SJSA1 (cell line): Measurements from ENCODE around the gene TWSG1. TPM values are rescaled to one million over a fixed set of nuclear protein-coding genes. Genes with fewer than 3 reads are reported as not detected.

Experiments
- DNase-seq, 2 experiments: peaks; one replicate each; pipeline ENCODE4 v3.0.0-alpha.2; 2015 to 2020; ENCODE audit warnings: low spot score in 2 of 2, low read depth in 1 of 2
- H3K27ac ChIP-seq: fragments of 250-450 bp; sonication (Bioruptor Pico); 2 replicates; pipeline ENCODE4 v1.5.1; 2020; ENCODE audit warnings: mild to moderate bottlenecking, moderate library complexity
- H3K27me3 ChIP-seq: fragments of 250-450 bp; sonication (Bioruptor Pico); replicated peaks from 2 replicates; pipeline ENCODE4 v1.5.1; 2020; ENCODE audit warnings: mild to moderate bottlenecking, moderate library complexity
- H3K36me3 ChIP-seq: fragments of 250-450 bp; sonication (Bioruptor Pico); 2 replicates; pipeline ENCODE4 v1.5.1; 2020; ENCODE audit warnings: mild to moderate bottlenecking
- H3K4me1 ChIP-seq: fragments of 250-450 bp; sonication (Bioruptor Pico); replicated peaks from 2 replicates; pipeline ENCODE4 v1.6.1; 2021; ENCODE audit warnings: mild to moderate bottlenecking
- H3K4me3 ChIP-seq: fragments of 250-450 bp; sonication (Bioruptor Pico); 2 replicates; pipeline ENCODE4 v1.5.1; 2020; ENCODE audit warnings: mild to moderate bottlenecking
- H3K9me3 ChIP-seq: fragments of 250-450 bp; sonication (Bioruptor Pico); replicated peaks from 2 replicates; pipeline ENCODE4 v1.5.1; 2020; ENCODE audit warnings: mild to moderate bottlenecking
- total RNA-seq: library from RNA; depleted of rRNA; stranded (reverse); fragments of >200 nt; shearing (Covaris generic); gene quantifications from 2 replicates; pipeline ENCODE4 v1.2.3, GENCODE V29; 2014

The TWSG1 gene
- total RNA-seq, 1 experiment from 2014 or later: 153 TPM

DNA sequence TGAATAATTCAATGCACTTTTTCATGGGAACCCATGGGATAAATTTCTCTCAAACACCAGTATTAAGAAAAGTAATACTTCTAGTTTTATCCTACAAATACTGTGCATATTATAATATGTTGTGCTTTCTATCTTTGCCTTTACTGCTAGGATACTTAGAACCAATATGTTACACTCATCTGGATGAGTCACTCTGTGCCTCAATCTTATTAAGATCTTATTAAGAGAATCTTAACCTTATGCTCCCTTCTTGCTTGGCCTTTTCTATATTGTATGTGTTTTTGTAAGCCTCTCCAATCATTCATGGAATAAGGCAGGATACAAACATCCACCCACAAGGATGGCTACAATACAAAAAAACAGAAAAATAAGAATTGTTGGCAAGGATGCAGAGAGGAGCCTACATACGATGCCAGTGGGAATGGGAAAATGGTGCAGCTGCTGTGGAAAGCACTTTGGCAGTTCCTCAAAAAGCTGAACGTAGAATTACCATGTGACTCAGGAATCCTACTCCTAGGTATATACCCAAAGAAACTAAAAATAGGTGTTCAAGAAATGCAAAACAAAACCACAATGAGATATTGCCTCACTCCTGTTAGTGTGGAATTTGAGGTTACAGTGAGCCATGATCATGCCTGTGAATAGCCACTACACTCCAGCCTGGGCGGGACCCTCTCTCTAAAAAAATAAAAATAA lies 10.7 kb upstream of the TWSG1 start:
- Histone ChIP-seq H3K4me1 (peaks cover 16% of the 10 kb centered on the region), H3K27ac (no peak overlapping the region), H3K27me3 (no peaks in the 10 kb centered on the region), H3K9me3 (no peaks in the 10 kb centered on the region), H3K36me3 (no peaks in the 10 kb centered on the region), H3K4me3 (no peak overlapping the region)
- DNase-seq: no peak

DNA sequence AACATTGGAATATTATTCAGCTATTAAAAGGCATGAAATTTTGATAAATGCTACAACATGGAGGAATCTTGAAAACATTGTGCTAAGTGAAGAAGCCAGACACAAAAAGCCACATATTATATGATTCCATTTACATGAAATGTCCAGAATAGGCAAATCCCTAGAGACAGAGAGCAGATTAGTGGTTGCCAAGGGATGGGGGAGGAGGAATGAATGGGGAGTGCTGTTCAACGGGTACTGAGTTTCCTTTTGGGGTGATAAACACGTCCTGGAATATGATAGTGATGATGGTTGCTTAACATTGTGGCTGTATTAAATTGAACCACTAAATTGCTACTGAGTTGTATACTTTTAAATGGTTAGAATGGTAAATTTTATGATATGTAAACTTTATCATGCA lies 8.9 kb upstream of the TWSG1 start:
- DNase-seq: no peak
- Histone ChIP-seq H3K9me3 (no peaks in the 10 kb centered on the region), H3K4me1 (peaks cover 8% of the 10 kb centered on the region), H3K4me3 (no peak overlapping the region), H3K27ac (no peak overlapping the region), H3K36me3 (no peaks in the 10 kb centered on the region), H3K27me3 (no peaks in the 10 kb centered on the region)

DNA sequence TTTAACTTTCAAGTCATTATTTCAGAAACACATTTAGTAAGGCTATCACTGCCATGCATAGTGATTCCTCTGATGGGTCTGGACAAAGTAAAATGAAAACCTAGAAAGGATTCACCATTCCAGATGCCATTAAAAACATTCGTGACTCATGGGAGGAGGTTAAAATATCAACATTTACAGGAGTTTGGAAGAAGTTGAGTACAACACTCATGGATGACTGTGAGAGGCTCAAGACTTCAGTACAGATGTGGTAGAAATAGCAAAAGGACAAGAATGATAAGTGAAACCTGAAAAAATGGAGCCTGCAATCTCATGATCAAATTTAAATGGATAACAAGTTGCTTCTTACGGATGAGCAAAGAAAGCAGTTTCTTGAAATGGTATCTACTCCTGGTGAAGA lies 5.8 kb upstream of the TWSG1 start:
- H3K9me3 ChIP-seq: no peaks in the 10 kb centered on the region
- H3K27me3 ChIP-seq: no peaks in the 10 kb centered on the region
- no peak overlapping the region for H3K4me3 ChIP-seq
- no peaks in the 10 kb centered on the region; the same call in 1 of the 2 replicates for H3K4me1 ChIP-seq
- no peaks in the 10 kb centered on the region for H3K36me3 ChIP-seq
- no peak for DNase-seq
- no peak overlapping the region for H3K27ac ChIP-seq

DNA sequence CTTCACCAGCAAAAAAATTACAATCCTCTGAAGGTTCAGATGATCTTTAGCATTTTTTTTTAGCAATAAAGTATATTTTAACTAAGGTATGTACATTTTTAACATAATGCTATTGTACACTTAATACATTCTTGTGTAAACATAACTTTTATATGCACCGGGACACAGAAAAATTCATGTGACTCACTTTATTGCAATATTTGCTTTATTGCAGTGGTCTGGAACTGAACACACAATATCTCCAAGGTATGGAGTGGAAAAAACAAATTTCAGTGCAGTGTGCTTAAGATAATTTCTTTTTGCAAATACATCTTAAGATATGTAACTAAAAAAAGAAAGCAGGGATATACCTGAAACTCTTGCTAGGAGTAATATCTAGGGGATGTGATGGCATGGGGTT lies 5.1 kb upstream of the TWSG1 start:
- Histone ChIP-seq H3K4me1 (no peaks in the 10 kb centered on the region; the same call in 1 of the 2 replicates), H3K27me3 (no peaks in the 10 kb centered on the region), H3K9me3 (no peaks in the 10 kb centered on the region), H3K36me3 (no peaks in the 10 kb centered on the region), H3K27ac (no peak overlapping the region), H3K4me3 (no peak overlapping the region)
- DNase-seq: no peak

DNA sequence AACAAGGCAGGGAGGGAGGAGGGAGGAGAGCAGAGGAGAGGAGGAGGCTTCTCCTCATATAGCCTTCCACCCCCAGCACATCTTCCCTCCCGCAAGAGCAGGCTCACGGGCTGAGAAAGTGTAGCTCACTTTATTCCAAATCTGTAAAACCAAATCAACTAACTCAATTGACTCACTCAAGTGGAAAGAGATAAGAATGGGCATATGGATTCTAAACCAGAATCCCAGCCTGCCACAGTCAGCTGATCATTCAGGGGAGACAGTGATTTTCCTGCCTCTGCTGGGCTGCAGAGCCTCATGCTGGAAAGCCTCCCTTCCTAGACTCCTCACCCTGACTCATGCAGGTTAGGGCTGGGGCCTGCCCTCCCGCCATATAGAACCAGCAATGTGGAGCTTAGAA lies 4.2 kb upstream of the TWSG1 start:
- H3K4me3 ChIP-seq: no peak overlapping the region
- no peaks in the 10 kb centered on the region for H3K9me3 ChIP-seq
- peaks cover 8% of the 10 kb centered on the region for H3K36me3 ChIP-seq
- no peaks in the 10 kb centered on the region for H3K27me3 ChIP-seq
- no peak overlapping the region for H3K27ac ChIP-seq
- DNase-seq: no peak
- no peaks in the 10 kb centered on the region; the same call in 1 of the 2 replicates for H3K4me1 ChIP-seq

DNA sequence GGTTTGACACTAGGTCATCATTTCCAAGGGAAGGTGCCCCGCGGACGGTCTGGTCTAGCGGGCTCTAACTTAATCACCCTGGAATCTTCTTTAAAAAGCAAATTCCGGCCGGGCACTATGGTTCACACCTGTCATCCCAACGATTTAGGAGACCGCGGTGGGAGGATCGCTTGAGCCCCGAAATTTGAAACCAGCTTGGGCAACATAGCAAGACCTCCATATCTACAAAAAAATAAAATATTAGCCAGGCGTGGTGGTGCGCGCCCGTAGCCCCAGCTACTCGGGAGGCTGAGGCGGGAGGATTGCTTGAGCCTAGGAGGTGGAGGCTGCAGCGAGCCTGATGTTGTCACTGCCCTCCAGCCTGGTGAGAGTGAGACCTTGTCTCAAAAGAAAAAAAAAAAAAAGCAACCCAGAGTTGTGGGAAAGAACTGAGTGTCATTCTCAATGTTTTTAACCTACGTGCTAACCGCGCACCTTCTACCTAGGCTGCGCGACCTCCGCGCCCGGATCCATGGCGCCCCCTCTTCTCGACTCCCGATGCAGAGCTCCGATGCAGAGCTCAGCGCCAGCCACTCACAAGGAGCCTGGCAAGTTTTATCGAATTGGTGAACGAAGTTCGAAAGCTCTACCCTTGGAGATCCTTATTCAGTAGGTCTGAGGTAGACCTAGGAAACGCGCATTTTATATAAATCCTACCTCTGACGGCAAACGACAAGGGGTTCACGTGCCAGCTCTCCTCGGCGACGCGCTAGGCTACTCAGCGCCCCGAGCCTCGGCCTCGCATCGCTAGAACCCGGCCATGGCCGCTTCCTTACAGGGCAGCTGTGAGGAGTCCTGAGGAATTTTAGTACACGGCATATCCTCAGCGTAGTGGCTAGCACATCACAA lies 888 bp upstream of the TWSG1 start:
- peak in 1 of 2 experiments; percentile 92 for DNase-seq

DNA sequence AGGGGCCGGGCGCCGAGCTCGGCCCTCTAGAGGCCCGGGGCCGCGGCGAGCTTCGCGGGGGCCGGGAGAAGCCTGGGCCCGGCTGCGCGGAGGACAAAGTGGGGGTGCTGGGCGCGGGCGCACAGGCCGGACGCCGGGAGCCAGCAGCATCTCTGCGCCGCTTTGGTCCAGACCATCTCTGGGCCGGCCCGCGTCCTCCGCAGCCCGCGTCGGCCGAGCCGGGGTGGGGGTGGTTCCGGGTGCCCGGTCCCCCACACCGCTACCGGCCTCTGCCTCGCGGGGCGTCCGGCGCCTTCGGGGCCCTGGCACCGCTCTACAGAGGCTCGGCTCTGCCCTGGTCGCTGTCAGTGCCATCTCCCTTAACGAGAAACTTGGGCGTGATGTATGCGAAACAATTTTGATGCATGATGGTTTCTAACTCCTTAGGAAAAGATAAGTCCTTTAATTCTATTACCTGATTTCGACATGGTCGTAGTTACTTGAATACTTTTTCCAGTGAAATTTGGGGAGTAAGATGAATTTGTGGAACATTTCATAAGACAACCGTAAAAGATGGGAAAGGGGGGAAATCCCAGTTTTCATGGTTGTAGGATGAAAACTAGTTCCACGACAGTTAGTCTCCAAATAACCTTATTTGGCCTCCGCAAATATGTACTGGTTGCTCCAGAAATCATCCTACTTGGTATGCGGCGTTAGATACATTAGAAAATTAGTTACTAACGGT lies 562 bp downstream of the TWSG1 start:
- peak in 1 of 2 experiments; percentile 50 for DNase-seq
- H3K9me3 ChIP-seq: no peaks in the 10 kb centered on the region
- H3K36me3 ChIP-seq: peaks cover 38% of the 10 kb centered on the region
- H3K4me1 ChIP-seq: peaks cover 24% of the 10 kb centered on the region
- H3K27ac ChIP-seq: peak overlapping the region; percentile 68
- no peaks in the 10 kb centered on the region for H3K27me3 ChIP-seq
- peak overlapping the region; percentile 90 for H3K4me3 ChIP-seq

More for the DNA sequence above, 888 bp upstream of the TWSG1 start:
- Histone ChIP-seq H3K27ac (peak overlapping the region; percentile 58), H3K9me3 (no peaks in the 10 kb centered on the region), H3K4me1 (peaks cover 24% of the 10 kb centered on the region), H3K4me3 (peak overlapping the region; percentile 90), H3K36me3 (peaks cover 26% of the 10 kb centered on the region), H3K27me3 (no peaks in the 10 kb centered on the region)

DNA sequence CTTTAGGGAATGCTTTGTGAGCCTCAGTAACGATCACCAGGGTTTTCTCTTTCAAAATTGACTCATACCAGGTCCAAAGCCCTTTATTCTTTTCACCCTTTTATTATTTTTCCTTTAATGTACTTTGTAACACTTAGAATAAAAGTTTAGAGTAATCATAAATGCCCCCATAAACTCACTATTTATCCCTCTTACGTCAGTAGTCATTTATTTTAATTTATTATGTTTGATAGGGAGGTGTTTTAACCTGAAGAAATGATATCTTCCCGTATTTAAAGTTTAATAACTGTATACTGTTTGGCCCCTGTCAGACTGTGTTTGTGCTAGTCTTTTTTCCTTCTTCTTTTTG lies 1.1 kb downstream of the TWSG1 start:
- Histone ChIP-seq H3K9me3 (no peaks in the 10 kb centered on the region), H3K4me1 (peaks cover 24% of the 10 kb centered on the region), H3K27ac (peak overlapping the region; percentile 68), H3K27me3 (no peaks in the 10 kb centered on the region), H3K4me3 (peak overlapping the region; percentile 90), H3K36me3 (peaks cover 41% of the 10 kb centered on the region)
- no peak for DNase-seq

DNA sequence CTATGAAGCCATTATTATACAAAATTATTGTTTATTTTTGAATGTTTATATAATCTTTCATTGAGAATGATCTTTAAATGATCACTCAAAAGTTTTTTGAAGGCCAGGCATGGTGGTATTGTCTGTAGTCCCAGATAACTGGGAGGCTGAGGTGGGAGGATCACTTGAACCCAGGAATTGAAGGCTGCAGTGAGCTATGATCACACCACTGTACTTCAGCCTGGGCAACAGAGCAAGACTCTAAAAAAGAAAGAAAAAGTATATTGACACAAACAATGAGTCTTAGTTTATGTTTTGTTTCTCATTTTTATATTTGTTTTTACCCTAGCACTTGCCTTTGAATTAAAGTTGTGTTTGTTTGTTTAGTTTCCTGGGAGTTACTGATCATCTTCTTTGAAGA lies 2.3 kb downstream of the TWSG1 start:
- Histone ChIP-seq H3K27me3 (no peaks in the 10 kb centered on the region), H3K27ac (no peak overlapping the region; the same call in 1 of the 2 replicates), H3K4me1 (peaks cover 24% of the 10 kb centered on the region), H3K9me3 (no peaks in the 10 kb centered on the region), H3K36me3 (peaks cover 51% of the 10 kb centered on the region), H3K4me3 (no peak overlapping the region)
- DNase-seq: no peak

DNA sequence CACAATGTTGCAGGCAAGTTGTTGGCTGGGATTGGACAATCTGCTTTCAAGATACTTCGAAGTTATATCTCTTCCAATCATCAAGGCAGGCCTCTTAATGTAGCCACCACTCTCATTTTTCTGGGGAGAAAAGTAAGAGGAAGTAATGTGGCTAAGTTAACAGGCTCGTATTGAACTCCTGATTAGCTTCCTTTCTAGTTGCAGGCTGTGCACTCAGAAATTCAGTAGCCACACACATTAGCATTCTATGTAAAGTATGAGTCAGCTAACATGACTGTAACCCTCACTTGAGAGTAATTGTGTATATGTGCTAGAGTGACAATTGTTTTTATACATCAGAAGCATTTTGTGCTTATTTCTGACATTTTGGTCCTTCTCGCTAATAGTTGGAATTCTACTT lies 3.3 kb downstream of the TWSG1 start:
- Histone ChIP-seq H3K4me3 (no peak overlapping the region), H3K36me3 (peaks cover 59% of the 10 kb centered on the region), H3K4me1 (peaks cover 24% of the 10 kb centered on the region), H3K27me3 (no peaks in the 10 kb centered on the region), H3K27ac (peak overlapping the region; percentile 25; the same call in 1 of the 2 replicates), H3K9me3 (no peaks in the 10 kb centered on the region)
- peak in 1 of 2 experiments; percentile 43 for DNase-seq

DNA sequence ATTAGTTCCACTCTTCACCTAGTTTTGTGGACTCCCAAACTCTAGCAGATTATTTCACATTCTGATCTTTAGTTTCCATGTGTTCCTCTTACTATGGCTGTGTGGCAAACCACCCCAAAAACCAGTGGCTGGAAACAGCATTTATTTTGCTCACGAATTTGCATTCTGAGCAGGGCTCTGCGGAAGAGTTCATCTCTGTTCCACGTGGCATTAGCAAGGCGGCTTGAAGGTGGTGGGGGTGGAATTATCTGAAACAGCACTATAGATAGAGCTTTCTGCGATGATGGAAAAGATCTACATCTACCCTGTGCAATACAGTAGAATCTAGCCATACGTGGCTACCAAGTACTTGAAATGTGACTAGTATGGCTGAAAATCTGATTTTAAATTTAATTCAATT lies 5.9 kb downstream of the TWSG1 start:
- Histone ChIP-seq H3K36me3 (peaks cover 70% of the 10 kb centered on the region), H3K4me3 (no peak overlapping the region), H3K4me1 (peaks cover 24% of the 10 kb centered on the region), H3K27me3 (no peaks in the 10 kb centered on the region), H3K9me3 (no peaks in the 10 kb centered on the region), H3K27ac (no peak overlapping the region)
- DNase-seq: no peak

DNA sequence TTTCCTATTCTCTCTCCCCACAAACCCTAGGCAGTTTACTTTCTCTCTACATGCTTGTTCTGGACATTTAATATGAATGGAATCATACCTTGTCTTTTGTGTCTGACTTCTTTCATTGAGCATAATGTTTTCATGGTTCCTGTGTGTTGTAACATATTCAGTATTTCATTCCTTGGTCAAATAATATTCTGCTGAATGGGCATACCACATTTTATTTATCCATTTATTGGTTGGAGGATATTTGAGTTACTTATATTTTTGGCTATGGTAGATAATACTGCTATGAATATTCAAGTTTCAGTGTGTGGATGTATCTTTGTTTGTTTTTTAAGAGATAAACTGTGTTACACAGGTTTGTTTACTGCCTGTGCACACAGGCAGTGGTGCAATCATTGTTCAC lies 9.0 kb downstream of the TWSG1 start:
- Histone ChIP-seq H3K36me3 (peaks cover 58% of the 10 kb centered on the region), H3K9me3 (no peaks in the 10 kb centered on the region), H3K4me3 (no peak overlapping the region), H3K27ac (no peak overlapping the region), H3K4me1 (peaks cover 11% of the 10 kb centered on the region), H3K27me3 (no peaks in the 10 kb centered on the region)
- no peak for DNase-seq

DNA sequence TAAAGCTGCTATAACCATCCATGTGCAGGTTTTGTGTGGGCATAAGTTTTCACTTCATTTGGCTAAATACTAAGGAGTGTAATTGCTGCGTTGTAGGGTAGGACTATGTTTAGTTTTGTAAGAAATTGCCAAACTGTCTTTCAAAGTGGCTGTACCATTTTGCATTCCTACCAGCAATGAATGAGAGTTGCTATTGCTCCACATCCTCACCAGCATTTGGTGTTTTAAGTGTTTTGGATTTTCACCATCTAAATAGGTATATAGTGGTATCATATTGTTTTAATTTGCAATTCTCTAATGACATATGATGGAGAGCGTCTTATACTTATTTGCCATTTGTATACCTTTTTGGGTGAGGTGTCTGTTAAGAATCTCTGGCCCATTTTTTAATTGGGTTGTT lies 12.2 kb downstream of the TWSG1 start:
- no peak for DNase-seq
- H3K9me3 ChIP-seq: no peaks in the 10 kb centered on the region

More for the DNA sequence above, 12.2 kb downstream of the TWSG1 start:
- Histone ChIP-seq H3K27me3 (no peaks in the 10 kb centered on the region), H3K27ac (no peak overlapping the region), H3K4me3 (no peak overlapping the region), H3K4me1 (peaks cover 17% of the 10 kb centered on the region), H3K36me3 (peaks cover 32% of the 10 kb centered on the region)
